HCT116 (cell line): ENCODE measurements around the gene ALKBH6. TPM values are rescaled to one million over a fixed set of nuclear protein-coding genes. Genes with fewer than 3 reads are reported as not detected.

ENCODE experiments used
- ATAC-seq: fragments of 200-7000 bp; cut with Tn5 transposase; 2 replicates; pipeline ENCODE4 v1.9.1; 2020; ENCODE audit warnings: mild to moderate bottlenecking, moderate library complexity
- BruUV-seq: library from RNA; stranded (reverse); fragments of 400-500 nt; replicated peaks from 2 replicates; lab custom pipeline; 2021; lab: Mats Ljungman, UMichigan
- CTCF ChIA-PET: fragments of 300-600 bp; sonication (Branson Sonifier 250); formaldehyde crosslinking; loops from one replicate; lab custom pipeline; 2021; ENCODE audit warnings: antibody characterized with exemption; lab: Charles Lee
- POLR2A ChIA-PET: fragments of 300-600, 350-600 bp; sonication (Branson Sonifier 250); formaldehyde crosslinking; loops from one replicate; lab custom pipeline; 2021; ENCODE audit warnings: antibody characterized with exemption; lab: Charles Lee
- RAD21 ChIA-PET, 2 experiments: fragments of 300-600 bp; sonication (Branson Sonifier 250); formaldehyde crosslinking; loops; one replicate each; lab custom pipeline; 2023; ENCODE audit warnings: low total read pairs in 2 of 2; ENCODE audit not compliant: uncharacterized antibody in 2 of 2, unreplicated experiment in 2 of 2, low non-redundant PET in 1 of 2; lab: Charles Lee
- DNase-seq: peaks from one replicate; pipeline ENCODE4 v3.0.0-alpha.2; 2010; ENCODE audit warnings: low read depth, low spot score
- H2AFZ ChIP-seq: fragments of 200-600 bp; shearing (Covaris generic), sonication (generic); 2 replicates; pipeline ENCODE4 v1.6.1; 2017; ENCODE audit warnings: low read depth, mixed run types, mixed read lengths, antibody characterized with exemption, low read length; ENCODE audit not compliant: poor library complexity, severe bottlenecking
- H3K27ac ChIP-seq: 2 replicates; pipeline ENCODE4 v1.5.1; 2012; ENCODE audit warnings: low read depth, low read length
- H3K27me3 ChIP-seq: fragments of 200-600 bp; sonication (generic); 2 replicates; pipeline ENCODE4 v1.6.1; 2016; ENCODE audit warnings: mixed run types, low read length, mixed read lengths; ENCODE audit not compliant: insufficient read depth
- H3K36me3 ChIP-seq, 2 experiments: fragments of 200-500 bp in 1 of 2; fragments of 200-600 bp in 1 of 2; sonication (Bioruptor generic) in 1 of 2; sonication (generic) in 1 of 2; 2 replicates each; pipeline versions ENCODE4 v1.5.1 to v1.6.1; 2014 to 2016; ENCODE audit warnings: low read length in 2 of 2, inconsistent platforms in 1 of 2, mixed read lengths in 1 of 2, mixed run types in 1 of 2; ENCODE audit not compliant: insufficient read depth in 2 of 2, control insufficient read depth in 1 of 2
- H3K4me1 ChIP-seq, 2 experiments: fragments of 200-600 bp in 1 of 2; sonication (generic) in 1 of 2; 2 replicates each; pipeline versions ENCODE4 v1.5.1 to v1.6.1; 2012 to 2017; ENCODE audit warnings: low read length in 2 of 2, inconsistent platforms in 1 of 2, mild to moderate bottlenecking in 1 of 2, mixed read lengths in 1 of 2, mixed run types in 1 of 2, moderate library complexity in 1 of 2; ENCODE audit not compliant: insufficient read depth in 2 of 2, control insufficient read depth in 1 of 2
- H3K4me2 ChIP-seq: fragments of 200-600 bp; sonication (generic); 2 replicates; pipeline ENCODE4 v1.6.1; 2017; ENCODE audit warnings: mixed run types, low read length, mixed read lengths
- H3K4me3 ChIP-seq, 2 experiments: fragments of 200-600 bp in 1 of 2; sonication (generic) in 1 of 2; replicated peaks in 1 of 2; 2 replicates each; pipeline ENCODE4 v1.5.1; 2011 to 2016; ENCODE audit warnings: low read length in 2 of 2, control low read depth in 1 of 2, low read depth in 1 of 2, mild to moderate bottlenecking in 1 of 2, mixed read lengths in 1 of 2, mixed run types in 1 of 2
- H3K79me2 ChIP-seq: fragments of 200-600 bp; sonication (generic); 2 replicates; pipeline ENCODE4 v1.6.1; 2017; ENCODE audit warnings: mild to moderate bottlenecking, mixed run types, low read length, moderate library complexity, mixed read lengths; ENCODE audit not compliant: insufficient read depth
- H3K9ac ChIP-seq: fragments of 200-600 bp; sonication (generic); 2 replicates; pipeline ENCODE4 v1.6.1; 2016; ENCODE audit warnings: low read length, mixed read lengths
- H3K9me2 ChIP-seq: fragments of 200-600 bp; sonication (generic), shearing (Covaris generic); 2 replicates; pipeline ENCODE4 v1.6.1; 2017; ENCODE audit warnings: mixed run types, mild to moderate bottlenecking, moderate library complexity; ENCODE audit not compliant: insufficient read depth
- H3K9me3 ChIP-seq, 2 experiments: fragments of 200-500 bp in 1 of 2; fragments of 200-600 bp in 1 of 2; sonication (Bioruptor generic) in 1 of 2; sonication (generic) in 1 of 2; 2 replicates each; pipeline ENCODE4 v1.6.1; 2014 to 2017; ENCODE audit warnings: low read length in 2 of 2, mixed read lengths in 2 of 2, inconsistent platforms in 1 of 2, low read depth in 1 of 2, mild to moderate bottlenecking in 1 of 2, mixed run types in 1 of 2, moderate library complexity in 1 of 2; ENCODE audit not compliant: control insufficient read depth in 1 of 2, insufficient read depth in 1 of 2
- H4K20me1 ChIP-seq: fragments of 200-600 bp; sonication (generic), shearing (Covaris generic); 2 replicates; pipeline ENCODE4 v1.6.1; 2017; ENCODE audit warnings: mixed run types, mild to moderate bottlenecking, moderate library complexity; ENCODE audit not compliant: insufficient read depth
- CEBPB ChIP-seq: IDR thresholded peaks from 2 replicates; pipeline ENCODE4 v1.6.1; 2012; ENCODE audit warnings: low read depth
- ELF1 ChIP-seq: IDR thresholded peaks from 2 replicates; pipeline ENCODE4 v1.6.1; 2012; ENCODE audit warnings: low read depth, borderline replicate concordance
- EZH2 ChIP-seq: fragments of 200-600 bp; sonication (generic); IDR thresholded peaks from 2 replicates; pipeline ENCODE4 v1.6.1; 2017; ENCODE audit warnings: antibody characterized with exemption, mixed run types
- EZH2phosphoT487 ChIP-seq: fragments of 200-600 bp; IDR thresholded peaks from 2 replicates; pipeline ENCODE4 v1.6.1; 2018; ENCODE audit warnings: antibody characterized with exemption, borderline replicate concordance
- JUND ChIP-seq: IDR thresholded peaks from 2 replicates; pipeline ENCODE4 v1.6.1; 2012
- POLR2A ChIP-seq: IDR thresholded peaks from 2 replicates; pipeline ENCODE4 v1.7.0; 2011; ENCODE audit warnings: borderline replicate concordance; ENCODE audit not compliant: insufficient read depth, insufficient read length; ENCODE audit errors: extremely low read depth
- SP1 ChIP-seq: IDR thresholded peaks from 2 replicates; pipeline ENCODE4 v1.6.1; 2012; ENCODE audit warnings: low read depth
- ZBTB33 ChIP-seq: IDR thresholded peaks from 2 replicates; pipeline ENCODE4 v1.6.1; 2011; ENCODE audit warnings: mild to moderate bottlenecking, low read length, moderate library complexity; ENCODE audit not compliant: insufficient replicate concordance; ENCODE audit errors: extremely low read depth
- ZNF274 ChIP-seq: fragments of 200-500 bp; sonication (Bioruptor generic); IDR thresholded peaks from 2 replicates; pipeline ENCODE4 v1.6.1; 2014; ENCODE audit warnings: mild to moderate bottlenecking, low read depth, low read length, inconsistent platforms
- intact Hi-C: fragments of 100-400 bp; cut with micrococcal nuclease; formaldehyde crosslinking; loops from 2 replicates; pipeline ENCODE4 v1.10.0; 2022
- total RNA-seq: library from RNA; stranded (reverse); gene quantifications from one replicate; pipeline ENCODE4 v1.2.1, GENCODE V29; 2021; ENCODE audit not compliant: unreplicated experiment
- TF ChIP-seq, protein P1 (sequence below): IDR thresholded peaks from 2 replicates; pipeline ENCODE4 v1.6.1; 2012; ENCODE audit warnings: low read depth
- TF ChIP-seq, protein P2 (sequence below): IDR thresholded peaks from 2 replicates; pipeline ENCODE4 v1.6.1; 2012

The ALKBH6 gene
- total RNA-seq, 1 experiment from 2014 or later: 28.6 TPM

DNA sequence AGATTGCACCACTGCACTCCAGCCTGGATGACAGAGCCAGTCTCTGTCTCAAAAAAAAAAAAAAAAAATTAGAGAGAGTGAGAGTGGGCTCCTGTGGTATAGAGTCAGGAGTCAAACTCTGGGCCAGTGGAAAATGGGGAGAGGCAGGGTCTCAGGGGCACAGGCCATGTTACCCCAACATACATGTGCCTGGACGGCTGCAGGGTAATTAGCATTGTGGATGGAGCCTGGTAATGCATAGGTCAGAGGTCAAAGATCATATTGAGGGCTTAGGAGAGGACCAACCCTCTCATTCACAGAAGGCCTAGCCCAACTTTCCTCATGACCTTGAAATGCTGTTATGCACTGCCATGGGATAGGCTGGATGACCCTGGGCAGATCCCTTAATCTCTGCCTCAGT lies 11.5 kb upstream of the ALKBH6 start:
- ChIA-PET RAD21 (no interaction called here), CTCF (no interaction called here), POLR2A (no interaction called here)
- H3K36me3 ChIP-seq: peaks cover 0 to 30% of the 10 kb centered on the region in 2 experiments; a peak in 2 of 4 replicates
- ATAC-seq: no peak
- no peak for DNase-seq
- no peak overlapping the region for H3K4me3 ChIP-seq
- no peaks in the 10 kb centered on the region for H3K4me1 ChIP-seq
- H2AFZ ChIP-seq: no peak overlapping the region
- no TSS peak for BruUV-seq
- no peaks in the 10 kb centered on the region for H3K79me2 ChIP-seq
- no peaks in the 10 kb centered on the region for H4K20me1 ChIP-seq
- H3K9me3 ChIP-seq: no peaks in the 10 kb centered on the region
- no peak overlapping the region for H3K27ac ChIP-seq
- no peak overlapping the region for H3K9ac ChIP-seq
- no peaks in the 10 kb centered on the region for H3K27me3 ChIP-seq
- intact Hi-C loops: no loop called here
- no peak overlapping the region for H3K4me2 ChIP-seq
- H3K9me2 ChIP-seq: no peaks in the 10 kb centered on the region
- no peak for TF ChIP-seq ZNF274
- TF ChIP-seq, protein P1, sequence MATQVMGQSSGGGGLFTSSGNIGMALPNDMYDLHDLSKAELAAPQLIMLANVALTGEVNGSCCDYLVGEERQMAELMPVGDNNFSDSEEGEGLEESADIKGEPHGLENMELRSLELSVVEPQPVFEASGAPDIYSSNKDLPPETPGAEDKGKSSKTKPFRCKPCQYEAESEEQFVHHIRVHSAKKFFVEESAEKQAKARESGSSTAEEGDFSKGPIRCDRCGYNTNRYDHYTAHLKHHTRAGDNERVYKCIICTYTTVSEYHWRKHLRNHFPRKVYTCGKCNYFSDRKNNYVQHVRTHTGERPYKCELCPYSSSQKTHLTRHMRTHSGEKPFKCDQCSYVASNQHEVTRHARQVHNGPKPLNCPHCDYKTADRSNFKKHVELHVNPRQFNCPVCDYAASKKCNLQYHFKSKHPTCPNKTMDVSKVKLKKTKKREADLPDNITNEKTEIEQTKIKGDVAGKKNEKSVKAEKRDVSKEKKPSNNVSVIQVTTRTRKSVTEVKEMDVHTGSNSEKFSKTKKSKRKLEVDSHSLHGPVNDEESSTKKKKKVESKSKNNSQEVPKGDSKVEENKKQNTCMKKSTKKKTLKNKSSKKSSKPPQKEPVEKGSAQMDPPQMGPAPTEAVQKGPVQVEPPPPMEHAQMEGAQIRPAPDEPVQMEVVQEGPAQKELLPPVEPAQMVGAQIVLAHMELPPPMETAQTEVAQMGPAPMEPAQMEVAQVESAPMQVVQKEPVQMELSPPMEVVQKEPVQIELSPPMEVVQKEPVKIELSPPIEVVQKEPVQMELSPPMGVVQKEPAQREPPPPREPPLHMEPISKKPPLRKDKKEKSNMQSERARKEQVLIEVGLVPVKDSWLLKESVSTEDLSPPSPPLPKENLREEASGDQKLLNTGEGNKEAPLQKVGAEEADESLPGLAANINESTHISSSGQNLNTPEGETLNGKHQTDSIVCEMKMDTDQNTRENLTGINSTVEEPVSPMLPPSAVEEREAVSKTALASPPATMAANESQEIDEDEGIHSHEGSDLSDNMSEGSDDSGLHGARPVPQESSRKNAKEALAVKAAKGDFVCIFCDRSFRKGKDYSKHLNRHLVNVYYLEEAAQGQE: no peak
- TF ChIP-seq EZH2phosphoT487: no peak

GRCh38 chr19:36023432-36023831 lies 9.4 kb upstream of the ALKBH6 start:
- no peaks in the 10 kb centered on the region for H3K9me3 ChIP-seq
- no peaks in the 10 kb centered on the region for H4K20me1 ChIP-seq
- CTCF ChIA-PET: no interaction called here
- intact Hi-C loops: no loop called here
- H3K79me2 ChIP-seq: no peaks in the 10 kb centered on the region
- H3K27ac ChIP-seq: no peak overlapping the region
- RAD21 ChIA-PET: no interaction called here
- no peaks in the 10 kb centered on the region for H3K4me1 ChIP-seq
- no peak for DNase-seq
- no peak overlapping the region for H3K4me2 ChIP-seq
- no peak overlapping the region for H3K9ac ChIP-seq
- peaks cover 0 to 28% of the 10 kb centered on the region in 2 experiments; a peak in 2 of 4 replicates for H3K36me3 ChIP-seq
- ATAC-seq: no peak
- H3K9me2 ChIP-seq: no peaks in the 10 kb centered on the region
- no peaks in the 10 kb centered on the region for H3K27me3 ChIP-seq
- no peak overlapping the region for H2AFZ ChIP-seq
- POLR2A ChIA-PET: no interaction called here
- BruUV-seq: no TSS peak
- no peak overlapping the region for H3K4me3 ChIP-seq
- TF ChIP-seq JUND (no peak), CEBPB (no peak), SP1 (no peak), ZBTB33 (no peak), POLR2A (no peak), ELF1 (no peak), EZH2 (no peak)
- TF ChIP-seq, protein P1: no peak
- TF ChIP-seq, protein P2, sequence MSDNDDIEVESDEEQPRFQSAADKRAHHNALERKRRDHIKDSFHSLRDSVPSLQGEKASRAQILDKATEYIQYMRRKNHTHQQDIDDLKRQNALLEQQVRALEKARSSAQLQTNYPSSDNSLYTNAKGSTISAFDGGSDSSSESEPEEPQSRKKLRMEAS: no peak
